BE2C (cell line): ENCODE measurements around the gene SLIT1.
"Not testable (repeated sequence)": the region's sequence is repeated elsewhere in the genome, so short reads cannot be mapped to it uniquely, and the experiment has no call there.

ENCODE experiments used
- DNase-seq: peaks from one replicate; pipeline ENCODE4 v3.0.0-alpha.2; 2020
- H3K27me3 ChIP-seq: fragments of 250-450 bp; sonication (Bioruptor Pico); 2 replicates; pipeline ENCODE4 v1.5.1; 2020; ENCODE audit warnings: mild to moderate bottlenecking
- H3K36me3 ChIP-seq: fragments of 250-450 bp; sonication (Bioruptor Pico); 2 replicates; pipeline ENCODE4 v1.5.1; 2020; ENCODE audit warnings: mild to moderate bottlenecking
- H3K4me1 ChIP-seq: fragments of 250-450 bp; sonication (Bioruptor Pico); 2 replicates; pipeline ENCODE4 v1.5.1; 2020
- H3K4me3 ChIP-seq: 2 replicates; pipeline ENCODE4 v1.5.1; 2011; ENCODE audit warnings: low read depth, low read length
- H3K9me3 ChIP-seq: fragments of 250-450 bp; sonication (Bioruptor Pico); 2 replicates; pipeline ENCODE4 v1.5.1; 2020
- CTCF ChIP-seq: IDR thresholded peaks from 2 replicates; pipeline ENCODE4 v1.5.1; 2012; ENCODE audit warnings: mild to moderate bottlenecking, low read depth, low read length

The SLIT1 gene

GRCh38 chr10:97090035-97090434, 95.7 kb downstream of the SLIT1 start:
- Histone ChIP-seq H3K4me3 (no peak overlapping the region), H3K36me3 (no peaks in the 10 kb centered on the region), H3K27me3 (no peaks in the 10 kb centered on the region), H3K9me3 (no peaks in the 10 kb centered on the region), H3K4me1 (no peaks in the 10 kb centered on the region)
- DNase-seq: no peak
- TF ChIP-seq CTCF: no peak

- H3K27me3 ChIP-seq: no peaks in the 10 kb centered on the region
- H3K4me1 ChIP-seq: no peaks in the 10 kb centered on the region
- H3K36me3 ChIP-seq: no peaks in the 10 kb centered on the region
- no peak for TF ChIP-seq CTCF
- no peaks in the 10 kb centered on the region for H3K9me3 ChIP-seq
- no peak overlapping the region for H3K4me3 ChIP-seq
- no peak for DNase-seq
Measured at GRCh38 chr10:97089209-97089870, 96.4 kb downstream of the SLIT1 start.

- H3K4me3 ChIP-seq: no peak overlapping the region
- H3K4me1 ChIP-seq: no peaks in the 10 kb centered on the region
- no peaks in the 10 kb centered on the region for H3K27me3 ChIP-seq
- H3K9me3 ChIP-seq: no peaks in the 10 kb centered on the region
- no peak for DNase-seq
- H3K36me3 ChIP-seq: no peaks in the 10 kb centered on the region
- no peak for TF ChIP-seq CTCF
Measured at GRCh38 chr10:97087296-97087695, 98.5 kb downstream of the SLIT1 start.

- no peak for DNase-seq
- no peak for TF ChIP-seq CTCF
- no peaks in the 10 kb centered on the region for H3K9me3 ChIP-seq
- no peaks in the 10 kb centered on the region for H3K27me3 ChIP-seq
- no peaks in the 10 kb centered on the region for H3K4me1 ChIP-seq
- H3K4me3 ChIP-seq: no peak overlapping the region
- no peaks in the 10 kb centered on the region for H3K36me3 ChIP-seq
Measured at GRCh38 chr10:97086530-97086929, 99.2 kb downstream of the SLIT1 start.

GRCh38 chr10:97083228-97083829, 102.4 kb downstream of the SLIT1 start:
- no peak for DNase-seq
- no peak overlapping the region for H3K4me3 ChIP-seq
- no peak for TF ChIP-seq CTCF
- H3K27me3 ChIP-seq: no peaks in the 10 kb centered on the region
- no peaks in the 10 kb centered on the region for H3K9me3 ChIP-seq
- no peaks in the 10 kb centered on the region for H3K4me1 ChIP-seq
- H3K36me3 ChIP-seq: no peaks in the 10 kb centered on the region

GRCh38 chr10:97082575-97082974, 103.2 kb downstream of the SLIT1 start:
- H3K36me3 ChIP-seq, H3K27me3 ChIP-seq, H3K9me3 ChIP-seq, H3K4me1 ChIP-seq, DNase-seq, H3K4me3 ChIP-seq: not testable (repeated sequence)
